Osteoblast (primary cell): ENCODE results near the gene C4orf50. TPM values are rescaled to one million over a fixed set of nuclear protein-coding genes. Genes with fewer than 3 reads are reported as not detected.

Experiments
- DNase-seq: peaks from one replicate; pipeline ENCODE4 v3.0.0; 2011; ENCODE audit warnings: low spot score, mixed read lengths; ENCODE audit not compliant: insufficient read length; ENCODE audit errors: missing footprints
- H2AFZ ChIP-seq: 2 replicates; pipeline ENCODE4 v1.6.0; 2011; ENCODE audit warnings: mild to moderate bottlenecking, low read length
- H3K27ac ChIP-seq: 2 replicates; pipeline ENCODE4 v1.5.1; 2011; ENCODE audit warnings: mild to moderate bottlenecking, low read depth, low read length, moderate library complexity
- H3K27me3 ChIP-seq: 2 replicates; pipeline ENCODE4 v1.6.0; 2012; ENCODE audit warnings: mild to moderate bottlenecking, control low read depth, inconsistent platforms, low read length, moderate library complexity; ENCODE audit not compliant: insufficient read depth
- H3K36me3 ChIP-seq: 2 replicates; pipeline ENCODE4 v1.5.1; 2011; ENCODE audit warnings: mild to moderate bottlenecking, low read length, control low read depth, moderate library complexity; ENCODE audit not compliant: insufficient read depth
- H3K4me1 ChIP-seq: 2 replicates; pipeline ENCODE4 v1.5.1; 2011; ENCODE audit warnings: mild to moderate bottlenecking, low read length, control low read depth, moderate library complexity; ENCODE audit not compliant: insufficient read depth
- H3K4me2 ChIP-seq: 2 replicates; pipeline ENCODE4 v1.6.0; 2011; ENCODE audit warnings: mild to moderate bottlenecking, low read length; ENCODE audit not compliant: insufficient read depth
- H3K4me3 ChIP-seq: fragments of 200-600 bp; sonication (generic); 3 replicates; pipeline ENCODE4 v1.5.1; 2012; ENCODE audit warnings: mild to moderate bottlenecking, low read length, inconsistent platforms; ENCODE audit not compliant: insufficient read depth
- H3K79me2 ChIP-seq: 2 replicates; pipeline ENCODE4 v1.6.0; 2012; ENCODE audit warnings: mild to moderate bottlenecking, low read length, control low read depth, inconsistent platforms; ENCODE audit not compliant: insufficient read depth
- H3K9me3 ChIP-seq: 2 replicates; pipeline ENCODE4 v1.5.1; 2011; ENCODE audit warnings: low read depth, low read length, control low read depth
- H4K20me1 ChIP-seq: 2 replicates; pipeline ENCODE4 v1.6.0; 2012; ENCODE audit warnings: mild to moderate bottlenecking, low read length, control low read depth; ENCODE audit not compliant: insufficient read depth
- CTCF ChIP-seq: IDR thresholded peaks from 2 replicates; pipeline ENCODE4 v1.5.1; 2011; ENCODE audit warnings: mild to moderate bottlenecking, low read depth, low read length, moderate library complexity; ENCODE audit errors: extremely low read depth
- total RNA-seq: library from RNA; depleted of rRNA; stranded (reverse); fragments of >200 nt; gene quantifications from 2 replicates; pipeline ENCODE4 v1.2.3, GENCODE V29; 2012

The C4orf50 gene
- total RNA-seq, 1 donor: not detected

GRCh38 chr4:5913454-5913853 is 104.8 kb downstream of the C4orf50 start:
- DNase-seq: no peak
- no peak overlapping the region for H3K4me3 ChIP-seq
- no peaks in the 10 kb centered on the region for H3K79me2 ChIP-seq
- H3K4me1 ChIP-seq: no peaks in the 10 kb centered on the region
- no peak overlapping the region for H2AFZ ChIP-seq
- TF ChIP-seq CTCF: no peak
- no peaks in the 10 kb centered on the region for H3K36me3 ChIP-seq
- no peak overlapping the region for H3K4me2 ChIP-seq
- no peak overlapping the region for H3K27ac ChIP-seq
- H4K20me1 ChIP-seq: no peaks in the 10 kb centered on the region
- H3K27me3 ChIP-seq: no peaks in the 10 kb centered on the region
- no peaks in the 10 kb centered on the region for H3K9me3 ChIP-seq

- H3K9me3 ChIP-seq: no peaks in the 10 kb centered on the region
- DNase-seq: no peak
- no peak overlapping the region for H3K27ac ChIP-seq
- no peaks in the 10 kb centered on the region for H4K20me1 ChIP-seq
- no peaks in the 10 kb centered on the region for H3K27me3 ChIP-seq
- H3K4me2 ChIP-seq: no peak overlapping the region
- no peak overlapping the region for H3K4me3 ChIP-seq
- H3K79me2 ChIP-seq: no peaks in the 10 kb centered on the region
- H3K36me3 ChIP-seq: no peaks in the 10 kb centered on the region
- no peaks in the 10 kb centered on the region for H3K4me1 ChIP-seq
- TF ChIP-seq CTCF: no peak
- H2AFZ ChIP-seq: no peak overlapping the region
These were observed 105.6 kb downstream of the C4orf50 start for GRCh38 chr4:5912614-5913019.

- no peaks in the 10 kb centered on the region for H3K79me2 ChIP-seq
- no peak for DNase-seq
- H4K20me1 ChIP-seq: no peaks in the 10 kb centered on the region
- no peaks in the 10 kb centered on the region for H3K36me3 ChIP-seq
- no peaks in the 10 kb centered on the region for H3K9me3 ChIP-seq
- no peaks in the 10 kb centered on the region for H3K27me3 ChIP-seq
- TF ChIP-seq CTCF: no peak
- H3K27ac ChIP-seq: no peak overlapping the region
- H3K4me1 ChIP-seq: no peaks in the 10 kb centered on the region
- no peak overlapping the region for H3K4me2 ChIP-seq
- H2AFZ ChIP-seq: no peak overlapping the region
- no peak overlapping the region for H3K4me3 ChIP-seq
These were observed 109.3 kb downstream of the C4orf50 start for GRCh38 chr4:5908876-5909427.

GRCh38 chr4:5906191-5906590 is 112.0 kb downstream of the C4orf50 start:
- H3K9me3 ChIP-seq: no peaks in the 10 kb centered on the region
- TF ChIP-seq CTCF: no peak
- no peak overlapping the region for H3K27ac ChIP-seq
- H4K20me1 ChIP-seq: no peaks in the 10 kb centered on the region
- H3K4me1 ChIP-seq: no peaks in the 10 kb centered on the region
- H3K36me3 ChIP-seq: no peaks in the 10 kb centered on the region
- no peak overlapping the region for H2AFZ ChIP-seq
- H3K4me2 ChIP-seq: no peak overlapping the region
- DNase-seq: no peak
- no peak overlapping the region for H3K4me3 ChIP-seq
- no peaks in the 10 kb centered on the region for H3K27me3 ChIP-seq
- no peaks in the 10 kb centered on the region for H3K79me2 ChIP-seq
